K562 (cell line): ENCODE data around the gene TMEM168. TPM values are rescaled to one million over a fixed set of nuclear protein-coding genes. Genes with fewer than 3 reads are reported as not detected.

Experiments
- CAMTA2 ChIP-seq: fragments of 250-450 bp; sonication (Bioruptor Pico); conservative IDR thresholded peaks from 2 replicates; pipeline ENCODE4 v1.5.1; 2022
- CHD4 ChIP-seq: fragments of 200-600 bp; sonication (generic); IDR thresholded peaks from 3 replicates; pipeline ENCODE4 v1.6.1; 2012; ENCODE audit warnings: low read depth, mild to moderate bottlenecking, mixed read lengths, low read length, inconsistent platforms; ENCODE audit not compliant: insufficient read depth, insufficient replicate concordance, poor library complexity, severe bottlenecking
- COPS2 ChIP-seq: fragments of 450-650 bp; conservative IDR thresholded peaks from 2 replicates; pipeline ENCODE4 v1.6.1; 2016; ENCODE audit warnings: mild to moderate bottlenecking, moderate library complexity
- EWSR1 ChIP-seq: fragments of 450-650 bp; IDR thresholded peaks from 2 replicates; pipeline ENCODE4 v1.6.1; 2018; ENCODE audit warnings: borderline replicate concordance, mild to moderate bottlenecking, low read depth, moderate library complexity; ENCODE audit not compliant: partially characterized antibody
- FOXM1 ChIP-seq, 2 experiments: fragments of 450-650 bp in 1 of 2; sonication (generic) in 1 of 2; formaldehyde crosslinking in 1 of 2; IDR thresholded peaks; 2 replicates each; pipeline versions ENCODE4 v1.6.1 to v1.9.0; 2017 to 2022; ENCODE audit warnings: low read depth in 2 of 2, mild to moderate bottlenecking in 2 of 2, missing genetic modification reagents in 1 of 2, moderate library complexity in 1 of 2
- NBN ChIP-seq: fragments of 450-650 bp; IDR thresholded peaks from 2 replicates; pipeline ENCODE4 v1.6.1; 2016; ENCODE audit warnings: low read depth, mild to moderate bottlenecking
- NCOA2 ChIP-seq, 2 experiments: fragments of 450-650 bp; IDR thresholded peaks; 2 replicates each; pipeline ENCODE4 v1.6.1; 2018; ENCODE audit warnings: mild to moderate bottlenecking in 2 of 2, moderate library complexity in 1 of 2; ENCODE audit not compliant: partially characterized antibody in 2 of 2
- NFIX ChIP-seq: fragments of 250-450 bp; sonication (Bioruptor Pico); IDR thresholded peaks from 2 replicates; pipeline ENCODE4 v1.4.0; 2020; ENCODE audit warnings: low read depth, mild to moderate bottlenecking, moderate library complexity
- NR2F6 ChIP-seq: fragments of 450-650 bp; formaldehyde crosslinking; IDR thresholded peaks from 2 replicates; pipeline ENCODE4 v1.4.0; 2020; ENCODE audit warnings: mild to moderate bottlenecking
- PRMT5 ChIP-seq: sonication (generic); formaldehyde crosslinking; IDR thresholded peaks from 2 replicates; pipeline ENCODE4 v1.5.0; 2020; ENCODE audit warnings: missing genetic modification reagents
- SIX5 ChIP-seq, 2 experiments: IDR thresholded peaks; 2 replicates each; pipeline ENCODE4 v1.6.1; 2011; ENCODE audit warnings: low read length in 2 of 2, borderline replicate concordance in 1 of 2, low read depth in 1 of 2, mild to moderate bottlenecking in 1 of 2, moderate library complexity in 1 of 2; ENCODE audit not compliant: insufficient read depth in 1 of 2
- SMAD2 ChIP-seq: fragments of 150-350 bp; IDR thresholded peaks from 2 replicates; pipeline ENCODE4 v1.6.1; 2014; ENCODE audit warnings: low read depth, mild to moderate bottlenecking, low read length
- SP1 ChIP-seq: sonication (generic); formaldehyde crosslinking; IDR thresholded peaks from 2 replicates; pipeline ENCODE4 v1.8.1; 2022; ENCODE audit warnings: mild to moderate bottlenecking, missing genetic modification reagents
- TEAD1 ChIP-seq, 2 experiments: fragments of 450-650 bp in 1 of 2; sonication (generic) in 1 of 2; formaldehyde crosslinking; IDR thresholded peaks; 2 replicates each; pipeline versions ENCODE4 v1.4.0 to v1.8.0; 2020 to 2022; ENCODE audit warnings: mild to moderate bottlenecking in 2 of 2, missing genetic modification reagents in 1 of 2
- TFAM ChIP-seq: fragments of 250-450 bp; sonication (Bioruptor Pico); conservative IDR thresholded peaks from 2 replicates; pipeline ENCODE4 v1.5.0; 2021; ENCODE audit warnings: mild to moderate bottlenecking, moderate library complexity
- ZNF121 ChIP-seq: sonication (generic); formaldehyde crosslinking; conservative IDR thresholded peaks from 2 replicates; pipeline ENCODE4 v1.8.0; 2022; ENCODE audit warnings: missing genetic modification reagents
- ZNF140 ChIP-seq: fragments of 250-450 bp; sonication (Bioruptor Pico); IDR thresholded peaks from 2 replicates; pipeline ENCODE4 v1.8.0; 2021; ENCODE audit warnings: moderate library complexity, mild to moderate bottlenecking, inconsistent platforms
- ZNF586 ChIP-seq: fragments of 450-650 bp; formaldehyde crosslinking; conservative IDR thresholded peaks from 2 replicates; pipeline ENCODE4 v1.4.0; 2020; ENCODE audit warnings: mild to moderate bottlenecking, moderate library complexity
- ZNF695 ChIP-seq: fragments of 450-650 bp; formaldehyde crosslinking; IDR thresholded peaks from 2 replicates; pipeline ENCODE4 v1.4.0; 2020; ENCODE audit warnings: mild to moderate bottlenecking, moderate library complexity
- polyA plus RNA-seq, 8 experiments: library from polyadenylated mRNA; depleted of rRNA in 4 of 8; stranded (reverse) in 5 of 8; unstranded in 3 of 8; fragments of >200 nt; fragmentation: Nextera tagmentation in 2 of 8; fragmentation: Illumina TruSeq in 1 of 8; extraction: Ambion mirVana in 2 of 8; extraction: Trizol in 1 of 8; gene quantifications; 2 replicates each; pipeline versions ENCODE4 v1.2.1 to v1.2.3, GENCODE V29; 2011 to 2014; ENCODE audit warnings: inconsistent platforms in 1 of 8, missing spikeins in 1 of 8
- total RNA-seq, 7 experiments: library from RNA; depleted of rRNA in 6 of 7; stranded (reverse); fragments of >200 nt in 6 of 7; fragmentation: Illumina TruSeq in 2 of 7; extraction: Trizol in 2 of 7; gene quantifications; 2 replicates each; pipeline versions ENCODE4 v1.2.1 to v1.2.3, GENCODE V29; 2011 to 2021; ENCODE audit warnings: low replicate concordance in 1 of 7
- TF ChIP-seq, protein P1 (sequence below): fragments of 450-650 bp; IDR thresholded peaks from 2 replicates; pipeline ENCODE4 v1.6.1; 2016; ENCODE audit warnings: missing biosample characterization, missing genetic modification characterization
- TF ChIP-seq, protein P2 (sequence below), 2 experiments: fragments of 200-800 bp in 1 of 2; sonication (Bioruptor generic) in 1 of 2; sonication (generic) in 1 of 2; formaldehyde crosslinking in 1 of 2; IDR thresholded peaks in 1 of 2; conservative IDR thresholded peaks in 1 of 2; 2 replicates each; pipeline versions ENCODE4 v1.5.0 to v1.6.1; 2016 to 2020; ENCODE audit warnings: missing compliant biosample characterization in 1 of 2, missing genetic modification characterization in 1 of 2, missing genetic modification reagents in 1 of 2
- TF ChIP-seq, protein P3 (sequence below): fragments of 450-650 bp; IDR thresholded peaks from 2 replicates; pipeline ENCODE4 v1.7.1; 2018; ENCODE audit warnings: mild to moderate bottlenecking, low read depth; ENCODE audit not compliant: partially characterized antibody

TMEM168 gene
- total and polyA plus RNA-seq, 9 of the 15 experiments (the other 6 are each of a cell fraction or from before 2014, with no cell fraction given) = 19.7 to 50.7 (median 25.4) TPM

- TF ChIP-seq, protein P1, sequence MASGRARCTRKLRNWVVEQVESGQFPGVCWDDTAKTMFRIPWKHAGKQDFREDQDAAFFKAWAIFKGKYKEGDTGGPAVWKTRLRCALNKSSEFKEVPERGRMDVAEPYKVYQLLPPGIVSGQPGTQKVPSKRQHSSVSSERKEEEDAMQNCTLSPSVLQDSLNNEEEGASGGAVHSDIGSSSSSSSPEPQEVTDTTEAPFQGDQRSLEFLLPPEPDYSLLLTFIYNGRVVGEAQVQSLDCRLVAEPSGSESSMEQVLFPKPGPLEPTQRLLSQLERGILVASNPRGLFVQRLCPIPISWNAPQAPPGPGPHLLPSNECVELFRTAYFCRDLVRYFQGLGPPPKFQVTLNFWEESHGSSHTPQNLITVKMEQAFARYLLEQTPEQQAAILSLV (tag) = peak; percentile 66; the same call in 1 of the 2 replicates
- TF ChIP-seq NCOA2 (IDR thresholded peaks at IDR 0.05; ENCODE audit: partially characterized antibody in 2 of 2) (no peak), PRMT5 (no peak), EWSR1 (no peak), SMAD2 (no peak), ZNF695 (CRISPR knock-in tag) (no peak), FOXM1 (IDR thresholded peaks at IDR 0.05; ENCODE audit: low read depth) (peak; percentile 9), FOXM1 (CRISPR knock-in tag; IDR thresholded peaks at IDR 0.05; ENCODE audit: low read depth) (peak; percentile 72; the same call in 1 of the 2 replicates), SP1 (CRISPR knock-in tag) (peak; percentile 92; the same call in 1 of the 2 replicates), ZNF586 (no peak), NFIX (CRISPR knock-in tag) (no peak), CAMTA2 (CRISPR knock-in tag) (peak; percentile 75; the same call in 1 of the 2 replicates), CHD4 (no peak), ZNF140 (no peak), NBN (peak; percentile 84; the same call in 1 of the 2 replicates), TFAM (no peak), TEAD1 (CRISPR knock-in tag; IDR thresholded peaks at IDR 0.05) (peak; percentile 40 to 85; a peak in 2 of 4 replicates), ZNF121 (CRISPR knock-in tag) (no peak; the same call in 1 of the 2 replicates), COPS2 (no peak), NR2F6 (CRISPR knock-in tag) (no peak), SIX5 (IDR thresholded peaks at IDR 0.05; ENCODE audit: borderline replicate concordance in 1 of 2, insufficient read depth in 1 of 2, low read depth in 1 of 2, low read length in 2 of 2) (peak; percentile 11 to 29; a peak in 1 of 4 replicates)
- TF ChIP-seq, protein P2, sequence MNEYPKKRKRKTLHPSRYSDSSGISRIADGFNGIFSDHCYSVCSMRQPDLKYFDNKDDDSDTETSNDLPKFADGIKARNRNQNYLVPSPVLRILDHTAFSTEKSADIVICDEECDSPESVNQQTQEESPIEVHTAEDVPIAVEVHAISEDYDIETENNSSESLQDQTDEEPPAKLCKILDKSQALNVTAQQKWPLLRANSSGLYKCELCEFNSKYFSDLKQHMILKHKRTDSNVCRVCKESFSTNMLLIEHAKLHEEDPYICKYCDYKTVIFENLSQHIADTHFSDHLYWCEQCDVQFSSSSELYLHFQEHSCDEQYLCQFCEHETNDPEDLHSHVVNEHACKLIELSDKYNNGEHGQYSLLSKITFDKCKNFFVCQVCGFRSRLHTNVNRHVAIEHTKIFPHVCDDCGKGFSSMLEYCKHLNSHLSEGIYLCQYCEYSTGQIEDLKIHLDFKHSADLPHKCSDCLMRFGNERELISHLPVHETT (CRISPR knock-in tag; conservative IDR thresholded peaks at IDR 0.05 in 1 of 2, IDR thresholded peaks at IDR 0.05 in 1 of 2) = peak in 1 of 2 experiments; percentile 96; a peak in 2 of 4 replicates
- TF ChIP-seq, protein P3, sequence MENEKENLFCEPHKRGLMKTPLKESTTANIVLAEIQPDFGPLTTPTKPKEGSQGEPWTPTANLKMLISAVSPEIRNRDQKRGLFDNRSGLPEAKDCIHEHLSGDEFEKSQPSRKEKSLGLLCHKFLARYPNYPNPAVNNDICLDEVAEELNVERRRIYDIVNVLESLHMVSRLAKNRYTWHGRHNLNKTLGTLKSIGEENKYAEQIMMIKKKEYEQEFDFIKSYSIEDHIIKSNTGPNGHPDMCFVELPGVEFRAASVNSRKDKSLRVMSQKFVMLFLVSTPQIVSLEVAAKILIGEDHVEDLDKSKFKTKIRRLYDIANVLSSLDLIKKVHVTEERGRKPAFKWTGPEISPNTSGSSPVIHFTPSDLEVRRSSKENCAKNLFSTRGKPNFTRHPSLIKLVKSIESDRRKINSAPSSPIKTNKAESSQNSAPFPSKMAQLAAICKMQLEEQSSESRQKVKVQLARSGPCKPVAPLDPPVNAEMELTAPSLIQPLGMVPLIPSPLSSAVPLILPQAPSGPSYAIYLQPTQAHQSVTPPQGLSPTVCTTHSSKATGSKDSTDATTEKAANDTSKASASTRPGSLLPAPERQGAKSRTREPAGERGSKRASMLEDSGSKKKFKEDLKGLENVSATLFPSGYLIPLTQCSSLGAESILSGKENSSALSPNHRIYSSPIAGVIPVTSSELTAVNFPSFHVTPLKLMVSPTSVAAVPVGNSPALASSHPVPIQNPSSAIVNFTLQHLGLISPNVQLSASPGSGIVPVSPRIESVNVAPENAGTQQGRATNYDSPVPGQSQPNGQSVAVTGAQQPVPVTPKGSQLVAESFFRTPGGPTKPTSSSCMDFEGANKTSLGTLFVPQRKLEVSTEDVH = peak; percentile 44
Observed at GRCh38 chr7:112789817-112790585, at the start of gene TMEM168 (continued).
